Kidney (tissue), 14 donors: ENCODE data around the gene FSTL3. TPM values are rescaled to one million over a fixed set of nuclear protein-coding genes. Genes with fewer than 3 reads are reported as not detected.

Source experiments
- DNase-seq, 5 donors: peaks; one replicate each; pipeline ENCODE4 v3.0.0-alpha.2; 2013 to 2020
- FAIRE-seq: peaks from 2 replicates; lab custom pipeline; 2012; peaks lifted over from hg19 to GRCh38; lab: Jason Lieb, UNC
- H3K27ac ChIP-seq, 2 donors: one replicate each; pipeline ENCODE4 v1.7.0; 2013; ENCODE audit warnings: low read depth in 2 of 2, low read length in 2 of 2, inconsistent platforms in 1 of 2
- H3K27me3 ChIP-seq: one replicate; pipeline ENCODE4 v1.7.1; 2013; ENCODE audit warnings: low read length, inconsistent platforms; ENCODE audit not compliant: control insufficient read depth, insufficient read depth
- H3K36me3 ChIP-seq, 3 donors: one replicate each; pipeline versions ENCODE4 v1.7.0 to v1.7.1; 2013; ENCODE audit warnings: low read length in 3 of 3, control low read depth in 1 of 3, inconsistent platforms in 1 of 3; ENCODE audit not compliant: insufficient read depth in 3 of 3, control insufficient read depth in 2 of 3
- H3K4me1 ChIP-seq, 3 donors: one replicate each; pipeline versions ENCODE4 v1.7.0 to v1.7.1; 2013; ENCODE audit warnings: low read length in 3 of 3, inconsistent platforms in 1 of 3, low read depth in 1 of 3; ENCODE audit not compliant: control insufficient read depth in 2 of 3, insufficient read depth in 2 of 3
- H3K4me3 ChIP-seq, 3 donors: one replicate each; pipeline versions ENCODE4 v1.7.0 to v1.8.1; 2013; ENCODE audit warnings: low read length in 3 of 3, control low read depth in 1 of 3, inconsistent platforms in 1 of 3
- H3K9ac ChIP-seq, 3 donors: one replicate each; pipeline versions ENCODE4 v1.7.0 to v1.7.1; 2013; ENCODE audit warnings: low read length in 3 of 3, control low read depth in 1 of 3, inconsistent platforms in 1 of 3
- H3K9me3 ChIP-seq, 3 donors: one replicate each; pipeline versions ENCODE4 v1.7.0 to v1.7.1; 2013; ENCODE audit warnings: low read length in 3 of 3, control low read depth in 1 of 3, inconsistent platforms in 1 of 3; ENCODE audit not compliant: control insufficient read depth in 2 of 3, insufficient read depth in 1 of 3
- intact Hi-C: fragments of 100-400 bp; cut with DNase I; formaldehyde crosslinking; loops from one replicate; pipeline ENCODE4 v1.11.1; 2022
- polyA plus RNA-seq: library from polyadenylated mRNA; stranded (reverse); fragments of 350-450 nt; fragmentation: Illumina TruSeq; extraction: RNeasy Lipid Tissue Mini Kit (QIAGEN cat#74804); gene quantifications from one replicate; pipeline ENCODE4 v1.2.3, GENCODE V29; 2014; ENCODE audit warnings: low read depth, low replicate concordance; ENCODE audit not compliant: insufficient read depth
- total RNA-seq: library from RNA; stranded (reverse); fragmentation: NEBNext Ultra II Directional; extraction: Animal tissue kit (Norgen Biotek cat#: 25700); gene quantifications from one replicate; pipeline ENCODE4 v1.2.1, GENCODE V29; 2021
- TF ChIP-seq, protein P1 (sequence below): IDR thresholded peaks from 3 replicates; pipeline ENCODE4 v1.5.1; 2012; ENCODE audit warnings: mild to moderate bottlenecking, moderate library complexity, borderline replicate concordance; ENCODE audit not compliant: insufficient read depth; ENCODE audit errors: extremely low read depth
- donor health status: control.
- donor health status: control.
- donor health status: control.
- donor health status: control.
- donor health status: control.
- donor health status: DM: yes; HTN: yes; CAD: no.
- donor health status: Normal renal cell carcinoma (clear cell type).

FSTL3 gene
- total and polyA plus RNA-seq, 2 donors from 2014 or later: 23.9 to 63.0 TPM

DNA sequence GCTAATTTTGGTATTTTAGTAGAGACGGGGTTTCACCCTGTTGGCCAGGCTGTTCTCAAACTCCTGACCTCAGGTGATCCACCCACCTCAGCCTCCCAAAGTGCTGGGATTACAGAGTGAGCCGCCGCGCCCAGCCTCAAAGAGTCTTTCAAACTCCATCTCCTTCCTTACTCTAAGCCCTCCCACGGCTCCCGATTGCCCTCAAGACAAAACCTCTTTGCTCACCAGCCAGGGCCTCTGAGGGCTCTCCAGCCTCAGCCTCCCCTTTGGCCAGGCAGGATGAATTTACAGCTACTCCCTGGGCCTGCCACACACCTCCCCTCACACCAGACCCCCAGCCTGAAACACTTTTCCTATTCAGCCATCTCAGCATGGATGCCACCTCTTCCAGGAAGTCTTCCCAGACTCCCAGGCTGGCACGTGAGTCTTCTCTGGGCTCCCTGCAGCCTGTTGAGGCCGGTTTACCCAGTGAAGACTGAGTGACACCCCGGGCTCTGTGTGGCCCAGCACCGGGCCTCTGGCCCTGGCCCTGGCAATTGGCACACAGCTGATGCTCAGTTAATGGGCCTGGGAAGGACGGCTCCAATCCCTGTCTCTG is 11.5 kb downstream of the FSTL3 start:
- DNase-seq (no peak), FAIRE-seq (no peak)
- H3K9me3 ChIP-seq: no peaks in the 10 kb centered on the region
- no peak overlapping the region for H3K4me3 ChIP-seq
- no peaks in the 10 kb centered on the region for H3K36me3 ChIP-seq
- H3K4me1 ChIP-seq: no peaks in the 10 kb centered on the region
- H3K9ac ChIP-seq: no peak overlapping the region
- no peaks in the 10 kb centered on the region for H3K27me3 ChIP-seq
- intact Hi-C loops: no loop called here
- TF ChIP-seq, protein P1, sequence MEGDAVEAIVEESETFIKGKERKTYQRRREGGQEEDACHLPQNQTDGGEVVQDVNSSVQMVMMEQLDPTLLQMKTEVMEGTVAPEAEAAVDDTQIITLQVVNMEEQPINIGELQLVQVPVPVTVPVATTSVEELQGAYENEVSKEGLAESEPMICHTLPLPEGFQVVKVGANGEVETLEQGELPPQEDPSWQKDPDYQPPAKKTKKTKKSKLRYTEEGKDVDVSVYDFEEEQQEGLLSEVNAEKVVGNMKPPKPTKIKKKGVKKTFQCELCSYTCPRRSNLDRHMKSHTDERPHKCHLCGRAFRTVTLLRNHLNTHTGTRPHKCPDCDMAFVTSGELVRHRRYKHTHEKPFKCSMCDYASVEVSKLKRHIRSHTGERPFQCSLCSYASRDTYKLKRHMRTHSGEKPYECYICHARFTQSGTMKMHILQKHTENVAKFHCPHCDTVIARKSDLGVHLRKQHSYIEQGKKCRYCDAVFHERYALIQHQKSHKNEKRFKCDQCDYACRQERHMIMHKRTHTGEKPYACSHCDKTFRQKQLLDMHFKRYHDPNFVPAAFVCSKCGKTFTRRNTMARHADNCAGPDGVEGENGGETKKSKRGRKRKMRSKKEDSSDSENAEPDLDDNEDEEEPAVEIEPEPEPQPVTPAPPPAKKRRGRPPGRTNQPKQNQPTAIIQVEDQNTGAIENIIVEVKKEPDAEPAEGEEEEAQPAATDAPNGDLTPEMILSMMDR: no peak
- no peak overlapping the region for H3K27ac ChIP-seq

DNA sequence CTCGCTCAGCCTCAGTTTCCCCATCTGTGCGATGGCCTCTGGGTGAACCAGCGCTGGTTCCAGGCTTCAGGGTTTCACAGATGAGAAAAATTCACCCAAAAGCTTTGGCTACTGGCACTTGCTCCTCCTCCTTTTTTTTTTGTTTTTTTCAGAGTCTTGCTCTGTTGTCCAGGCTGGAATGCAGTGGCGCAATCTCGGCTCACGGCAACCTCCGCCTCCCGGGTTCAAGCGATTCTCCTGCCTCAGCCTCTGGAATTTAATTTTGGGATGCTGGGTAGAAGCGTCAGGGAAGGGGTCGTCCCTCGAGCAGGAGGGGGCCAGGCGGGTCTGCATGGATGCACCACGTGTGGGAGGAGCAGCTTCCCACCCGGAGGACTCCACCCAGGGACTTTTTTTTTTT is 12.0 kb downstream of the FSTL3 start:
- TF ChIP-seq, protein P1: no peak
- intact Hi-C loops: no loop called here
- Histone ChIP-seq H3K4me3 (no peak overlapping the region), H3K9ac (no peak overlapping the region), H3K4me1 (no peaks in the 10 kb centered on the region), H3K36me3 (no peaks in the 10 kb centered on the region), H3K27ac (no peak overlapping the region), H3K9me3 (no peaks in the 10 kb centered on the region), H3K27me3 (no peaks in the 10 kb centered on the region)
- FAIRE-seq: no peak
- DNase-seq: peak in 1 of 5 donors; percentile 69

DNA sequence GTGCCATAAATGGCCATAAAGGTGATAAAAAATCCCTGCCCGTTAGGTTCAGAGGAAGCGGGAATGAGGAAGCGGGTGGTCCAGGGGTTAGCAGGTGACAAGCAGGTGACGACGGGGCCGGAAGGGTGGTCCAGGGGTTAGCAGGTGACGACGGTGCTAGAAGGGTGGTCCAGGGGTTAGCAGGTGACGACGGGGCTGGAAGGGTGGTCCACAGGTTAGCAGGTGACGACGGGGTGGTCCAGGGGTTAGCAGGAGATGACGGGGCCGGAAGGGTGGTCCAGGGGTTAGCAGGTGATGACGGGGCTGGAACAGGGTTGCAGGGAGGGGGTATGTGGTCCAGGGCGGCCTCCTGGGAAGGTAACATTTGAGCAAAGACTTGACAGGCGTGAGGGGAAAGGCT is 12.8 kb downstream of the FSTL3 start:
- FAIRE-seq (no peak), DNase-seq (no peak)
- intact Hi-C loops: no loop called here
- Histone ChIP-seq H3K4me1 (no peaks in the 10 kb centered on the region), H3K36me3 (no peaks in the 10 kb centered on the region), H3K27me3 (no peaks in the 10 kb centered on the region), H3K27ac (no peak overlapping the region), H3K4me3 (no peak overlapping the region), H3K9ac (no peak overlapping the region), H3K9me3 (no peaks in the 10 kb centered on the region)
- TF ChIP-seq, protein P1: no peak

DNA sequence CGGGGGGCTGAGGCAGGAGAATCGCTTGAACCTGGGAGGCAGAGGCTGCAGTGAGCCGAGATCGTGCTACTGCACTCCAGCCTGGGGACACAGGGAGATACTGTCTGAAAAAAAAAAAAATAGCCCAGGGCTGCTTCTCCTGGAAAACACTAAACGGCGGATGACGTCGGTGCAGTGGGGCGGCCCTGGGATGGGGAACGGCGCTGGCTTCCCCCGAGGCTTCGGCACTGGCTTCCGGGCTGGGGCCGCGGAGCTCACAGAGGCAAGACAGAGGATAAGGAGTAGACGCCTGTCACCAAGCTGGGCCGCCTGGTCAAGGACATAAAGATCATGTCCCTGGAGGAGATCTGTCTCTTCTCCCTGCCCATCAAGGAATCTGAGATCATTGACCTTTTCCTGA is 14.0 kb downstream of the FSTL3 start:
- DNase-seq: peak in 1 of 5 donors; percentile 71
- Histone ChIP-seq H3K4me3 (no peak overlapping the region), H3K4me1 (no peaks in the 10 kb centered on the region), H3K27ac (no peak overlapping the region), H3K36me3 (no peaks in the 10 kb centered on the region), H3K27me3 (no peaks in the 10 kb centered on the region), H3K9ac (no peak overlapping the region), H3K9me3 (no peaks in the 10 kb centered on the region)
- TF ChIP-seq, protein P1: no peak
- FAIRE-seq: no peak
- intact Hi-C loops: no loop called here
